DOHH2 (cell line): ENCODE results near the gene PNMA8C.

Experiments
- H3F3A ChIP-seq: fragments of 200-600 bp; sonication (generic), shearing (Covaris generic); 2 replicates; pipeline ENCODE4 v1.6.0; 2016; ENCODE audit warnings: antibody characterized with exemption, mild to moderate bottlenecking; ENCODE audit not compliant: control insufficient read depth, insufficient read depth
- H3K27ac ChIP-seq: fragments of 200-600 bp; sonication (generic); 2 replicates; pipeline ENCODE4 v1.5.1; 2014; ENCODE audit warnings: low read depth, mild to moderate bottlenecking, low read length, moderate library complexity
- H3K27me3 ChIP-seq: fragments of 200-600 bp; sonication (generic); 2 replicates; pipeline ENCODE4 v1.6.1; 2014; ENCODE audit warnings: mild to moderate bottlenecking, low read length, mixed read lengths; ENCODE audit not compliant: control insufficient read depth
- H3K36me3 ChIP-seq: fragments of 200-600 bp; sonication (generic); 2 replicates; pipeline ENCODE4 v1.6.1; 2014; ENCODE audit warnings: mild to moderate bottlenecking, low read length, moderate library complexity, mixed read lengths; ENCODE audit not compliant: control insufficient read depth
- H3K4me1 ChIP-seq: fragments of 200-600 bp; sonication (generic); 2 replicates; pipeline ENCODE4 v1.6.1; 2014; ENCODE audit warnings: mild to moderate bottlenecking, low read length, mixed read lengths; ENCODE audit not compliant: control insufficient read depth
- H3K4me2 ChIP-seq: fragments of 200-600 bp; sonication (generic); 2 replicates; pipeline ENCODE4 v1.6.0; 2014; ENCODE audit warnings: mild to moderate bottlenecking, low read length, moderate library complexity
- H3K4me3 ChIP-seq: fragments of 200-600 bp; sonication (generic); 2 replicates; pipeline ENCODE4 v1.5.1; 2014; ENCODE audit warnings: mild to moderate bottlenecking, low read length, mixed read lengths
- H3K79me2 ChIP-seq: fragments of 200-600 bp; sonication (generic); 2 replicates; pipeline ENCODE4 v1.6.1; 2014; ENCODE audit warnings: mild to moderate bottlenecking, low read length, mixed read lengths; ENCODE audit not compliant: control insufficient read depth
- H3K9me2 ChIP-seq: fragments of 200-600 bp; sonication (generic); replicated peaks from 2 replicates; pipeline ENCODE4 v1.6.1; 2014; ENCODE audit warnings: mild to moderate bottlenecking, low read length, mixed read lengths; ENCODE audit not compliant: control insufficient read depth
- H3K9me3 ChIP-seq: fragments of 200-600 bp; sonication (generic); 2 replicates; pipeline ENCODE4 v1.6.1; 2014; ENCODE audit warnings: antibody characterized with exemption, low read length, mixed read lengths; ENCODE audit not compliant: control insufficient read depth, insufficient read depth
- H4K20me1 ChIP-seq: fragments of 200-600 bp; sonication (generic); 2 replicates; pipeline ENCODE4 v1.6.0; 2014; ENCODE audit warnings: low read depth, mild to moderate bottlenecking, antibody characterized with exemption, low read length, moderate library complexity; ENCODE audit not compliant: control insufficient read depth, insufficient read depth
- CTCF ChIP-seq: fragments of 200-600 bp; sonication (generic); IDR thresholded peaks from one replicate; pipeline ENCODE4 v1.5.1; 2014; ENCODE audit warnings: antibody characterized with exemption, mild to moderate bottlenecking, low read depth, low read length; ENCODE audit not compliant: poor library complexity, severe bottlenecking
- EZH2phosphoT487 ChIP-seq: fragments of 200-600 bp; sonication (generic); IDR thresholded peaks from 2 replicates; pipeline ENCODE4 v1.6.1; 2017; ENCODE audit warnings: borderline replicate concordance, mild to moderate bottlenecking, antibody characterized with exemption, low read length, moderate library complexity, mixed read lengths

Gene PNMA8C

GRCh38 chr19:46386996-46387712, 41.6 kb downstream of the PNMA8C start:
- H3K79me2 ChIP-seq: peaks cover under 1% of the 10 kb centered on the region; the same call in 1 of the 2 replicates
- H3K4me3 ChIP-seq: no peak overlapping the region
- no peaks in the 10 kb centered on the region for H3K4me1 ChIP-seq
- no peak overlapping the region for H3K27ac ChIP-seq
- H3K4me2 ChIP-seq: no peak overlapping the region
- peaks cover 83% of the 10 kb centered on the region for H3K36me3 ChIP-seq
- TF ChIP-seq CTCF (no peak), EZH2phosphoT487 (no peak)
- H3K27me3 ChIP-seq: no peaks in the 10 kb centered on the region
- H3F3A ChIP-seq: peaks cover under 1% of the 10 kb centered on the region; the same call in 1 of the 2 replicates
- H3K9me2 ChIP-seq: no peaks in the 10 kb centered on the region
- no peaks in the 10 kb centered on the region for H3K9me3 ChIP-seq
- no peaks in the 10 kb centered on the region for H4K20me1 ChIP-seq

- no peak overlapping the region for H3K27ac ChIP-seq
- no peaks in the 10 kb centered on the region for H3K27me3 ChIP-seq
- no peaks in the 10 kb centered on the region for H3K4me1 ChIP-seq
- peaks cover 9% of the 10 kb centered on the region for H3K79me2 ChIP-seq
- peaks cover 89% of the 10 kb centered on the region for H3K36me3 ChIP-seq
- TF ChIP-seq EZH2phosphoT487 (no peak), CTCF (no peak)
- peaks cover 2% of the 10 kb centered on the region; the same call in 1 of the 2 replicates for H4K20me1 ChIP-seq
- no peaks in the 10 kb centered on the region for H3F3A ChIP-seq
- H3K9me3 ChIP-seq: no peaks in the 10 kb centered on the region
- H3K9me2 ChIP-seq: no peaks in the 10 kb centered on the region
- no peak overlapping the region for H3K4me2 ChIP-seq
- no peak overlapping the region for H3K4me3 ChIP-seq
These were observed 42.6 kb downstream of the PNMA8C start for GRCh38 chr19:46386151-46386550.

GRCh38 chr19:46385636-46386035, 43.1 kb downstream of the PNMA8C start:
- no peaks in the 10 kb centered on the region for H3F3A ChIP-seq
- no peak overlapping the region for H3K4me2 ChIP-seq
- peaks cover 89% of the 10 kb centered on the region for H3K36me3 ChIP-seq
- no peaks in the 10 kb centered on the region for H3K27me3 ChIP-seq
- peaks cover 14% of the 10 kb centered on the region for H3K79me2 ChIP-seq
- no peaks in the 10 kb centered on the region for H3K9me3 ChIP-seq
- no peak overlapping the region for H3K4me3 ChIP-seq
- H3K27ac ChIP-seq: no peak overlapping the region
- H3K9me2 ChIP-seq: no peaks in the 10 kb centered on the region
- no peak for TF ChIP-seq EZH2phosphoT487
- TF ChIP-seq CTCF: no peak
- peaks cover 4% of the 10 kb centered on the region; the same call in 1 of the 2 replicates for H4K20me1 ChIP-seq
- no peaks in the 10 kb centered on the region for H3K4me1 ChIP-seq
